H9 (cell line): ENCODE results near the gene NCKAP5. TPM values are rescaled to one million over a fixed set of nuclear protein-coding genes. Genes with fewer than 3 reads are reported as not detected.

Source experiments
- DNase-seq: peaks from one replicate; pipeline ENCODE4 v3.0.0-alpha.2; 2017
- H2AFZ ChIP-seq: one replicate; pipeline ENCODE4 v1.6.1; 2013; ENCODE audit warnings: mild to moderate bottlenecking, low read length, control low read depth, moderate library complexity
- H2AK5ac ChIP-seq: 2 replicates; pipeline ENCODE4 v1.6.1; 2013; ENCODE audit warnings: low read length, control low read depth, mixed read lengths; ENCODE audit not compliant: insufficient read length
- H2BK120ac ChIP-seq: one replicate; pipeline ENCODE4 v1.6.1; 2013; ENCODE audit warnings: low read depth, mild to moderate bottlenecking, low read length, control low read depth, inconsistent platforms; ENCODE audit not compliant: poor library complexity, severe bottlenecking
- H2BK12ac ChIP-seq: 2 replicates; pipeline ENCODE4 v1.6.1; 2013; ENCODE audit warnings: low read length, control low read depth, mixed read lengths, low read depth; ENCODE audit not compliant: insufficient read length
- H2BK15ac ChIP-seq: 2 replicates; pipeline ENCODE4 v1.6.1; 2013; ENCODE audit warnings: low read depth, low read length, control low read depth
- H2BK20ac ChIP-seq: one replicate; pipeline ENCODE4 v1.6.1; 2013; ENCODE audit warnings: low read depth, mild to moderate bottlenecking, low read length, control low read depth, inconsistent platforms; ENCODE audit not compliant: poor library complexity, severe bottlenecking
- H2BK5ac ChIP-seq: 2 replicates; pipeline ENCODE4 v1.6.1; 2013; ENCODE audit warnings: low read length, control low read depth, mixed read lengths; ENCODE audit not compliant: insufficient read length
- H3K14ac ChIP-seq: 2 replicates; pipeline ENCODE4 v1.6.1; 2013; ENCODE audit warnings: low read length, control low read depth; ENCODE audit not compliant: insufficient read depth
- H3K18ac ChIP-seq: 2 replicates; pipeline ENCODE4 v1.6.1; 2013; ENCODE audit warnings: low read depth, mild to moderate bottlenecking, mixed read lengths, low read length, control low read depth; ENCODE audit not compliant: insufficient read length
- H3K23ac ChIP-seq: 2 replicates; pipeline ENCODE4 v1.6.1; 2013; ENCODE audit warnings: low read length, control low read depth, mixed read lengths, low read depth; ENCODE audit not compliant: insufficient read length
- H3K23me2 ChIP-seq: 2 replicates; pipeline ENCODE4 v1.6.1; 2013; ENCODE audit warnings: low read depth, mild to moderate bottlenecking, mixed read lengths, low read length, control low read depth; ENCODE audit not compliant: insufficient read length, poor library complexity, severe bottlenecking
- H3K27ac ChIP-seq: 2 replicates; pipeline ENCODE4 v1.5.1; 2013; ENCODE audit warnings: low read length, control low read depth, mixed read lengths, low read depth; ENCODE audit not compliant: insufficient read length
- H3K27me3 ChIP-seq: 2 replicates; pipeline ENCODE4 v1.6.1; 2013; ENCODE audit warnings: low read length, control low read depth, inconsistent platforms; ENCODE audit not compliant: insufficient read depth
- H3K4ac ChIP-seq: 2 replicates; pipeline ENCODE4 v1.6.1; 2013; ENCODE audit warnings: low read depth, mild to moderate bottlenecking, control low read depth, inconsistent platforms, low read length, moderate library complexity
- H3K4me1 ChIP-seq: 2 replicates; pipeline ENCODE4 v1.6.1; 2013; ENCODE audit warnings: low read length, control low read depth, inconsistent platforms; ENCODE audit not compliant: insufficient read depth
- H3K4me2 ChIP-seq: 2 replicates; pipeline ENCODE4 v1.6.1; 2013; ENCODE audit warnings: low read length, control low read depth, mixed read lengths; ENCODE audit not compliant: insufficient read length, insufficient read depth
- H3K56ac ChIP-seq: 2 replicates; pipeline ENCODE4 v1.6.1; 2013; ENCODE audit warnings: low read depth, mild to moderate bottlenecking, mixed read lengths, low read length, control low read depth; ENCODE audit not compliant: insufficient read length
- H3K79me1 ChIP-seq: 2 replicates; pipeline ENCODE4 v1.6.1; 2013; ENCODE audit warnings: low read depth, mild to moderate bottlenecking, moderate library complexity, low read length, control low read depth, inconsistent platforms; ENCODE audit not compliant: insufficient read depth, poor library complexity, severe bottlenecking
- H3K79me2 ChIP-seq: 2 replicates; pipeline ENCODE4 v1.6.1; 2013; ENCODE audit warnings: low read length, control low read depth, inconsistent platforms; ENCODE audit not compliant: insufficient read depth
- H3K9ac ChIP-seq: 2 replicates; pipeline ENCODE4 v1.6.1; 2013; ENCODE audit warnings: low read length, control low read depth, mixed read lengths; ENCODE audit not compliant: insufficient read length; ENCODE audit errors: extremely low read depth
- H3K9me3 ChIP-seq: one replicate; pipeline ENCODE4 v1.6.1; 2013; ENCODE audit warnings: low read depth, low read length, inconsistent platforms; ENCODE audit not compliant: control insufficient read depth
- H3T11ph ChIP-seq: one replicate; pipeline ENCODE4 v1.6.1; 2013; ENCODE audit warnings: mild to moderate bottlenecking, low read length, control low read depth, inconsistent platforms
- H4K20me1 ChIP-seq: one replicate; pipeline ENCODE4 v1.6.1; 2013; ENCODE audit not compliant: control insufficient read depth, insufficient read length, insufficient read depth
- H4K5ac ChIP-seq: 2 replicates; pipeline ENCODE4 v1.6.1; 2013; ENCODE audit warnings: low read depth, mild to moderate bottlenecking, mixed read lengths, low read length, control low read depth; ENCODE audit not compliant: insufficient read length
- H4K8ac ChIP-seq: replicated peaks from 2 replicates; pipeline ENCODE4 v1.6.1; 2013; ENCODE audit warnings: low read length, control low read depth, mixed read lengths, low read depth; ENCODE audit not compliant: insufficient read length
- H4K91ac ChIP-seq: 2 replicates; pipeline ENCODE4 v1.6.1; 2013; ENCODE audit warnings: low read depth, mild to moderate bottlenecking, moderate library complexity, mixed read lengths, low read length, control low read depth; ENCODE audit not compliant: insufficient read length
- H3K27ac Mint-ChIP-seq, 3 experiments: 2 replicates in 2 of 3; 3 replicates in 1 of 3; pipeline ENCODE4 v1.8.0; 2020 to 2021; ENCODE audit warnings: mixed read lengths in 3 of 3, mild to moderate bottlenecking in 1 of 3, moderate library complexity in 1 of 3
- H3K27me3 Mint-ChIP-seq: 2 replicates; pipeline ENCODE4 v1.8.0; 2021; ENCODE audit warnings: low read depth, mild to moderate bottlenecking, moderate library complexity, mixed read lengths
- H3K36me3 Mint-ChIP-seq, 3 experiments: 2 replicates in 2 of 3; 3 replicates in 1 of 3; pipeline ENCODE4 v1.8.0; 2020 to 2021; ENCODE audit warnings: low read depth in 3 of 3, mixed read lengths in 3 of 3; ENCODE audit not compliant: insufficient read depth in 1 of 3
- H3K4me1 Mint-ChIP-seq, 2 experiments: 2 replicates each; pipeline ENCODE4 v1.8.0; 2020; ENCODE audit warnings: mixed read lengths in 2 of 2
- H3K4me3 Mint-ChIP-seq, 2 experiments: 2 replicates in 1 of 2; 3 replicates in 1 of 2; pipeline ENCODE4 v1.8.0; 2020 to 2021; ENCODE audit warnings: mild to moderate bottlenecking in 2 of 2, mixed read lengths in 2 of 2, moderate library complexity in 1 of 2
- H3K9me3 Mint-ChIP-seq, 2 experiments: 2 replicates in 1 of 2; 3 replicates in 1 of 2; pipeline ENCODE4 v1.8.0; 2020; ENCODE audit warnings: mild to moderate bottlenecking in 2 of 2, mixed read lengths in 2 of 2, moderate library complexity in 1 of 2
- CTCF ChIP-seq: fragments of 200-600 bp; sonication (generic); conservative IDR thresholded peaks from 3 replicates; pipeline ENCODE4 v1.8.0; 2021; ENCODE audit warnings: antibody characterized with exemption, mild to moderate bottlenecking
- WGBS: extraction: QIAGEN DNeasy Blood & Tissue Kit; methylation state at CpG from one replicate; pipeline ENCODE4 v1.1.7; 2013; ENCODE audit warnings: missing lambda C conversion rate, low lambda C conversion rate, mixed read lengths; ENCODE audit not compliant: insufficient read length; ENCODE audit errors: extremely low coverage; 5-methylcytosine and 5-hydroxymethylcytosine counted together
- total RNA-seq: library from RNA; stranded (reverse); gene quantifications from 2 replicates; pipeline ENCODE4 v1.2.1, GENCODE V29; 2021

NCKAP5 gene
- total RNA-seq, 1 experiment from 2014 or later: 0.26 TPM

- Mint-ChIP-seq H3K27ac (no peak overlapping the region; a peak in 1 of 7 replicates), H3K36me3 (no peaks in the 10 kb centered on the region), H3K27me3 (peaks cover 2% of the 10 kb centered on the region; the same call in 1 of the 2 replicates), H3K4me3 (no peak overlapping the region), H3K4me1 (peaks cover 0 to 6% of the 10 kb centered on the region in 2 experiments; a peak in 2 of 4 replicates), H3K9me3 (no peaks in the 10 kb centered on the region)
- Histone ChIP-seq H3K79me1 (no peaks in the 10 kb centered on the region), H3T11ph (no peak overlapping the region), H3K14ac (no peak overlapping the region), H3K4ac (no peak overlapping the region), H3K23ac (no peak overlapping the region), H3K27me3 (no peaks in the 10 kb centered on the region), H2BK120ac (no peak overlapping the region), H2BK12ac (no peak overlapping the region), H3K27ac (no peak overlapping the region), H2AK5ac (no peak overlapping the region), H4K20me1 (no peaks in the 10 kb centered on the region), H3K23me2 (no peaks in the 10 kb centered on the region), H4K8ac (no peak overlapping the region), H3K79me2 (no peaks in the 10 kb centered on the region), H4K5ac (no peak overlapping the region), H2BK20ac (no peak overlapping the region), H4K91ac (no peak overlapping the region), H2BK15ac (no peak overlapping the region), H3K18ac (no peak overlapping the region), H3K4me1 (no peaks in the 10 kb centered on the region), H3K56ac (no peak overlapping the region), H3K4me2 (no peak overlapping the region), H2AFZ (no peak overlapping the region), H2BK5ac (no peak overlapping the region), H3K9me3 (no peaks in the 10 kb centered on the region), H3K9ac (no peak overlapping the region)
- DNase-seq: no peak
- no peak for TF ChIP-seq CTCF
- no CpG with 5 or more reads among the region's 4 CpGs for WGBS
Observed at GRCh38 chr2:133589456-133589855, 21.2 kb upstream of the NCKAP5 start.
